D721Med (cell line): Measurements from ENCODE around the gene DCP2.
"Not testable (repeated sequence)": the region's sequence is repeated elsewhere in the genome, so short reads cannot be mapped to it uniquely, and the experiment has no call there.

ENCODE experiments used
- DNase-seq: peaks from one replicate; pipeline ENCODE4 v3.0.0; 2011; ENCODE audit warnings: low spot score; ENCODE audit not compliant: insufficient read length
- FAIRE-seq: peaks from 2 replicates; lab custom pipeline; 2011; peaks lifted over from hg19 to GRCh38; lab: Jason Lieb, UNC
- TF ChIP-seq, protein P1 (sequence below): IDR thresholded peaks from 2 replicates; pipeline ENCODE4 v1.5.1; 2012; ENCODE audit warnings: mild to moderate bottlenecking, control low read depth; ENCODE audit not compliant: insufficient read depth; ENCODE audit errors: missing control alignments

DCP2 gene

DNA sequence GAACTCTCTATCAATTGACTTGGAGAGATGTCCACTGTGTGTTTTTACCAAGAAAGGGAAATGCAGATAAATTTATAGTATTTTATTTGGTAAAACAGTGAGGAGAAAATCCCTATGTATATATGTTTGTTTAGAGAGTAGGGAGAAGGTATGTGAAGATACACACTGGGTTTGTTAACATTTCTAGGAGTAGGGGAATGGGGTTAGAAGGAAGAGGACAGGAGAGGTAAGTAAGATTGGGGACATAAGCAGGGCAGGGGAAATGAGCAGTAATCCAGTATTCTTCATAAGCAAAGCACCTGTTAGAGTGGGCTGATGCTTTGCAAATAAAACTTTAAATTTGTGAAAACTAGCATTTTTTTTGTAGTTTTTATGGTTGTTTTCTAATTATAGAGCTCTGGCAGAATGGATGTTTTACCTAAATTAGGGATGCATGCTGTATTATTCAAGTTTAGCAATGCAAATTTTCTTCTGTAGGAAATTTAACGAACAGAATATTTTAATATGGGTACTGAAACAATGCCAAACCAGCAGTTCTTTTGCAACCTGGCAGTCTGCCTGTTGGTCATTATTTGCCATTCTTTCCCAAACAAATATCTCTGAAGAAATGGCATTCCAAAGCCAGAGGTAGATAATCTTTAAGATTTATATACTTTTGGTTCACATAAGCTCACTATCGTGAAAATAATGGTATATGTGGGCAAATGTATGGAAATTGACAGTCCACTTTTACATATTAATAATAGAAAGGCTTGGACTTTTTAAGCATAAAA lies 19.4 kb upstream of the DCP2 start:
- TF ChIP-seq, protein P1, sequence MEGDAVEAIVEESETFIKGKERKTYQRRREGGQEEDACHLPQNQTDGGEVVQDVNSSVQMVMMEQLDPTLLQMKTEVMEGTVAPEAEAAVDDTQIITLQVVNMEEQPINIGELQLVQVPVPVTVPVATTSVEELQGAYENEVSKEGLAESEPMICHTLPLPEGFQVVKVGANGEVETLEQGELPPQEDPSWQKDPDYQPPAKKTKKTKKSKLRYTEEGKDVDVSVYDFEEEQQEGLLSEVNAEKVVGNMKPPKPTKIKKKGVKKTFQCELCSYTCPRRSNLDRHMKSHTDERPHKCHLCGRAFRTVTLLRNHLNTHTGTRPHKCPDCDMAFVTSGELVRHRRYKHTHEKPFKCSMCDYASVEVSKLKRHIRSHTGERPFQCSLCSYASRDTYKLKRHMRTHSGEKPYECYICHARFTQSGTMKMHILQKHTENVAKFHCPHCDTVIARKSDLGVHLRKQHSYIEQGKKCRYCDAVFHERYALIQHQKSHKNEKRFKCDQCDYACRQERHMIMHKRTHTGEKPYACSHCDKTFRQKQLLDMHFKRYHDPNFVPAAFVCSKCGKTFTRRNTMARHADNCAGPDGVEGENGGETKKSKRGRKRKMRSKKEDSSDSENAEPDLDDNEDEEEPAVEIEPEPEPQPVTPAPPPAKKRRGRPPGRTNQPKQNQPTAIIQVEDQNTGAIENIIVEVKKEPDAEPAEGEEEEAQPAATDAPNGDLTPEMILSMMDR = no peak
- DNase-seq (no peak), FAIRE-seq (no peak)

GRCh38 chr5:112958093-112959088 lies 18.2 kb upstream of the DCP2 start:
- TF ChIP-seq, protein P1 = no peak
- FAIRE-seq (no peak), DNase-seq (no peak)

- FAIRE-seq, DNase-seq: not testable (repeated sequence)
Observed at GRCh38 chr5:112959872-112960271, 16.7 kb upstream of the DCP2 start.

DNA sequence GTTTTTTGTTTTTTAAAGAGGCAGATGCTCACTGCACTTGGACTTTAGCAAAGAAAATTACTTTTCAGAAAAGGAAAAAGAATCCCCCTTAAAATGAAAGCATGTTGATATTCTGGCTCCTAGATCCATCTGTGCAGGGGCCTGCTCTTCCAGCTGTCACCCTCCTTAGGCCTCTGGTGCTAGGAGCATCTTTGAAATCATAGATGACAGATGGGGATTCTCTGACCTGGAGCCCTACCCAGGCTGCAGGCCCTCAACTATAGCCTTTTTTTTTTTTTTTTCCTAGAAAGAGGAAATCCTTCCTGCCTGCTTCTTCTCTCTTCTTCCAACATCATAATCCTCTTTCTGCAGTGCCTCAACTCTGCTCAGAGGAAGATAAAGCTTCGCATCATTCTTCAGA lies 16.3 kb upstream of the DCP2 start:
- FAIRE-seq (peak; percentile 73), DNase-seq (peak; percentile 35)
- TF ChIP-seq, protein P1 = no peak

DNA sequence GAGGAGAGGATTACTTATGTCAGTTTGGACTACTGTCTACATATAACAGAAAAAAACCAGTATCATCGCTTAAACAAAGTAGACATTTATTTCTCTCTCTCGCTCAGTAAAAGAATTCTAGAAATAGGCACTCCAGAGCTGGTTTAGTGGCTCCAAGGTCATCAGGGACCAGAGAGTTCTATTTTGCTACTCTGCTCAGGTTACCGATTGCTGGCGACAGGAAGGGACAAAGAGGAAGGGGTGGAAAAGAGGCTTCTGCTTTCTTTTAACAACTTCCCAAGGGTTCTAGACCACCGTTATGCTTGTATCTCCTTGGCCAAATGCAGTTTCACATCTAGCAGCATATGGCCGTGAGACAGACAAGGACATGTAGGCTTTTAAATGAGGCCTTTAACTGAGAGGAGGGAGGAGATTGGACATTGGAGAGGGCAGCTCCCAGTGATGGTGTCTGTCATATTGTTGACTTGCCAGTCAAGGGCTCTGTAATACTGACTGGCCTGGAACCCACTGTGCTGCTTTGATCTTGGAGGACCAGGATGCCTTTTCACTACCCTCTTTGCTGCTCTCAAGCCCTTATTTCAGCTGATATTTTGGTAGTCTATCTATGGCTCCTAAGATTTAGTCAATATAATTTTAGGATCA lies 15.6 kb upstream of the DCP2 start:
- no peak for DNase-seq
- no peak for FAIRE-seq
- TF ChIP-seq, protein P1 = no peak

DNA sequence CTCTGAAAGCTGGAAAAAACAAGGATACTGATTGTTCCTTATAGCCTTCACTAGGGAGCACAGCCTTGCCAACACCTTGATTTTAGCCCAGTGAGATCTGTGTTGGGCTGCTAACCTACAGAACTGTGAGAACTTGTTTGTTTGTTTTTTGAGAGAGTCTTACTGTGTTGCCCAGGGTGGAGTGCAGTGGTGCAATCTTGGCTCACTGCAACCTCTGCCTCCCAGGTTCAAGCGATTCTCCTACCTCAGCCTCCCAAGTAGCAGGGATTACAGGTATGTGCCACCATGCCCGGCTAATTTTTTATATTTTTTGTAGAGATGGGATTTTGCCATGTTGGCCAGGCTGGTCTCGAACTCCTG lies 13.2 kb upstream of the DCP2 start:
- DNase-seq, FAIRE-seq: not testable (repeated sequence)

GRCh38 chr5:112965733-112966306 lies 10.8 kb upstream of the DCP2 start:
- TF ChIP-seq, protein P1 = no peak
- no peak for FAIRE-seq
- no peak for DNase-seq
